HepG2 (cell line): Measurements from ENCODE around the gene LGALS3. TPM values are rescaled to one million over a fixed set of nuclear protein-coding genes. Genes with fewer than 3 reads are reported as not detected.
A peak's percentile ranks its signal among the peaks of the same experiment; 100 is the strongest.

Source experiments
- AKAP8 ChIP-seq: sonication (generic); formaldehyde crosslinking; IDR thresholded peaks from 2 replicates; pipeline ENCODE4 v1.5.1; 2020; ENCODE audit warnings: mild to moderate bottlenecking, missing genetic modification reagents
- MTF1 ChIP-seq: sonication (generic); formaldehyde crosslinking; IDR thresholded peaks from 2 replicates; pipeline ENCODE4 v1.5.0; 2020; ENCODE audit warnings: missing genetic modification reagents
- NCOA2 ChIP-seq: sonication (generic); formaldehyde crosslinking; IDR thresholded peaks from 2 replicates; pipeline ENCODE4 v1.8.0; 2022; ENCODE audit warnings: inconsistent platforms
- PITX1 ChIP-seq: sonication (generic); formaldehyde crosslinking; IDR thresholded peaks from 2 replicates; pipeline ENCODE4 v1.5.1; 2020; ENCODE audit warnings: mild to moderate bottlenecking, missing genetic modification reagents
- PTBP1 ChIP-seq: fragments of 200-400 bp; formaldehyde crosslinking; IDR thresholded peaks from 2 replicates; pipeline ENCODE4 v1.6.1; 2018; ENCODE audit warnings: low read length, low read depth; ENCODE audit not compliant: poor library complexity, severe bottlenecking
- RXRA ChIP-seq: sonication (generic); formaldehyde crosslinking; IDR thresholded peaks from 2 replicates; pipeline ENCODE4 v1.5.1; 2020; ENCODE audit warnings: missing genetic modification reagents
- SKI ChIP-seq: fragments of 450-650 bp; IDR thresholded peaks from one replicate; pipeline ENCODE4 v1.6.1; 2018; ENCODE audit warnings: mild to moderate bottlenecking; ENCODE audit not compliant: partially characterized antibody
- TAF1 ChIP-seq: sonication (generic); formaldehyde crosslinking; IDR thresholded peaks from 2 replicates; pipeline ENCODE4 v1.4.0; 2020; ENCODE audit warnings: missing genetic modification reagents
- TEAD3 ChIP-seq: optimal IDR thresholded peaks from 2 replicates; pipeline ENCODE3; 2016; ENCODE audit warnings: borderline replicate concordance
- ZBTB38 ChIP-seq: sonication (generic); formaldehyde crosslinking; IDR thresholded peaks from 2 replicates; pipeline ENCODE4 v1.5.1; 2020; ENCODE audit warnings: mild to moderate bottlenecking, missing genetic modification reagents
- ZIK1 ChIP-seq: sonication (generic); formaldehyde crosslinking; IDR thresholded peaks from 2 replicates; pipeline ENCODE4 v1.5.0; 2020; ENCODE audit warnings: mild to moderate bottlenecking, low read depth, missing genetic modification reagents, borderline replicate concordance
- ZNF20 ChIP-seq: sonication (generic); formaldehyde crosslinking; IDR thresholded peaks from 2 replicates; pipeline ENCODE4 v1.4.0; 2020; ENCODE audit warnings: mild to moderate bottlenecking, moderate library complexity, missing genetic modification reagents
- ZNF234 ChIP-seq: sonication (generic); formaldehyde crosslinking; conservative IDR thresholded peaks from 2 replicates; pipeline ENCODE4 v1.5.1; 2020; ENCODE audit warnings: mild to moderate bottlenecking, missing genetic modification reagents
- ZNF446 ChIP-seq: sonication (generic); formaldehyde crosslinking; IDR thresholded peaks from 2 replicates; pipeline ENCODE4 v1.5.0; 2020; ENCODE audit warnings: mild to moderate bottlenecking, missing genetic modification reagents
- ZNF451 ChIP-seq: sonication (generic); formaldehyde crosslinking; IDR thresholded peaks from 2 replicates; pipeline ENCODE4 v1.5.0; 2020; ENCODE audit warnings: mild to moderate bottlenecking, missing genetic modification reagents
- ZNF570 ChIP-seq: sonication (generic); formaldehyde crosslinking; IDR thresholded peaks from 2 replicates; pipeline ENCODE4 v1.4.0; 2020; ENCODE audit warnings: mild to moderate bottlenecking, missing genetic modification reagents, borderline replicate concordance
- ZNF776 ChIP-seq: sonication (generic); formaldehyde crosslinking; IDR thresholded peaks from 2 replicates; pipeline ENCODE4 v1.4.0; 2020; ENCODE audit warnings: mild to moderate bottlenecking, missing genetic modification reagents
- ZNF891 ChIP-seq: sonication (generic); formaldehyde crosslinking; IDR thresholded peaks from 2 replicates; pipeline ENCODE4 v1.5.0; 2020; ENCODE audit warnings: mild to moderate bottlenecking, missing genetic modification reagents
- ZSCAN12 ChIP-seq: sonication (generic); formaldehyde crosslinking; IDR thresholded peaks from 2 replicates; pipeline ENCODE4 v1.9.0; 2021; ENCODE audit warnings: mild to moderate bottlenecking, missing genetic modification reagents
- ZZZ3 ChIP-seq: sonication (generic); formaldehyde crosslinking; IDR thresholded peaks from 2 replicates; pipeline ENCODE4 v1.4.0; 2020; ENCODE audit warnings: missing genetic modification reagents, mild to moderate bottlenecking, borderline replicate concordance
- polyA plus RNA-seq, 8 experiments: library from polyadenylated mRNA; depleted of rRNA in 3 of 8; stranded (reverse) in 7 of 8; unstranded in 1 of 8; fragments of >200 nt; fragmentation: Illumina TruSeq in 4 of 8; extraction: Trizol in 4 of 8; gene quantifications; 2 replicates each; pipeline versions ENCODE4 v1.2.1 to v1.2.3, GENCODE V29; 2011 to 2016; ENCODE audit warnings: low read depth in 4 of 8, missing spikeins in 1 of 8, mixed read lengths in 1 of 8; ENCODE audit not compliant: insufficient read depth in 1 of 8
- total RNA-seq, 5 experiments: library from RNA; depleted of rRNA; stranded (reverse); fragments of >200 nt; fragmentation: Illumina TruSeq; extraction: Trizol; gene quantifications; 2 replicates each; pipeline ENCODE4 v1.2.3, GENCODE V29; 2016; ENCODE audit warnings: low read depth in 1 of 5
- TF ChIP-seq, protein P1 (sequence below): sonication (generic); formaldehyde crosslinking; IDR thresholded peaks from 2 replicates; pipeline ENCODE4; 2020; ENCODE audit warnings: missing genetic modification reagents, mild to moderate bottlenecking, borderline replicate concordance
- TF ChIP-seq, protein P2 (sequence below): IDR thresholded peaks from 2 replicates; pipeline ENCODE4 v1.6.1; 2018; ENCODE audit warnings: missing genetic modification reagents
- TF ChIP-seq, protein P3 (sequence below): sonication (generic); formaldehyde crosslinking; IDR thresholded peaks from 2 replicates; pipeline ENCODE4 v1.5.0; 2020; ENCODE audit warnings: mild to moderate bottlenecking, missing genetic modification reagents
- TF ChIP-seq, protein P4 (sequence below): sonication (generic); formaldehyde crosslinking; IDR thresholded peaks from 2 replicates; pipeline ENCODE4 v1.8.1; 2023; ENCODE audit warnings: mild to moderate bottlenecking, missing genetic modification reagents, borderline replicate concordance

Gene LGALS3
- total and polyA plus RNA-seq, 2 of the 13 experiments (the other 11 are each of a cell fraction or from before 2014, with no cell fraction given), result 5.0 to 97.4 TPM

DNA sequence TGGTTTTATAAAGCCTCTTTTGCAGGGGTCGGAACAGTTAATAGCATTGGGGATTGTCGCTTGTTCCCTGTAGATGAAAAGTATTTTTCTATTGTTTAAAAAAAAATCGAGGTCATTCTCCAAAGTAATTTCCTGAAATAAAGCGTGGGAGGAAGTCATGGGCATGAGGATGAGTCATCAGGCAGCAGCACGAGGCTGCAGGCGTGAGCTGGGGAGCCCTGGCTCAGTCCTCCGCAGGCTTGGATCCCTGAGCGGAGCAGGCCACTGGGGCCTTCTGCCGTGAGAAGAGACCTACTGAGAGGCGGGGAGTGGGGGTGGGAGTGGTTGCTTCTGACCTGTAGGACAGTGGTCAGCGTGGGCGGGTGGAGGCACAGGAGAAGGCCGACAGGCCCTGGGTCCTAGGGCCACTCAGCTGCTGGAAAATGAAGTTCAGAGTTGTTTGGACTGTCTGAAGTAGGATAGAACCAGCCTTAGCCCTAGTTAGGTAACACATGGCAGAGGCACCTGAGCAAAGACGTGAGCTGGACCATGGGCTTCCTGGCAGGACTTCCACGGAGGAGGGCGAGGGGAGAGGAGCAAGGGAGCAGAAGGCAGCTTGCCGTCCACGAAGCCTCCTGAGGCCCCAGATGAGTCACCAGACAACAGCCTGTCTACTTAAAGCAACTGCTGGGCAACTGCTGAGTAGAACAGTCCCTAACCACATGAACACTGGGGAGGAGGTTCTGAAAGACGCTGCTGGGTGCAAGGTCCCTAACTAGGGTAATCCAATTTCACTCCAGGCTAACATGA, 21.1 kb upstream of the LGALS3 start (continued):
- TF ChIP-seq, protein P1, sequence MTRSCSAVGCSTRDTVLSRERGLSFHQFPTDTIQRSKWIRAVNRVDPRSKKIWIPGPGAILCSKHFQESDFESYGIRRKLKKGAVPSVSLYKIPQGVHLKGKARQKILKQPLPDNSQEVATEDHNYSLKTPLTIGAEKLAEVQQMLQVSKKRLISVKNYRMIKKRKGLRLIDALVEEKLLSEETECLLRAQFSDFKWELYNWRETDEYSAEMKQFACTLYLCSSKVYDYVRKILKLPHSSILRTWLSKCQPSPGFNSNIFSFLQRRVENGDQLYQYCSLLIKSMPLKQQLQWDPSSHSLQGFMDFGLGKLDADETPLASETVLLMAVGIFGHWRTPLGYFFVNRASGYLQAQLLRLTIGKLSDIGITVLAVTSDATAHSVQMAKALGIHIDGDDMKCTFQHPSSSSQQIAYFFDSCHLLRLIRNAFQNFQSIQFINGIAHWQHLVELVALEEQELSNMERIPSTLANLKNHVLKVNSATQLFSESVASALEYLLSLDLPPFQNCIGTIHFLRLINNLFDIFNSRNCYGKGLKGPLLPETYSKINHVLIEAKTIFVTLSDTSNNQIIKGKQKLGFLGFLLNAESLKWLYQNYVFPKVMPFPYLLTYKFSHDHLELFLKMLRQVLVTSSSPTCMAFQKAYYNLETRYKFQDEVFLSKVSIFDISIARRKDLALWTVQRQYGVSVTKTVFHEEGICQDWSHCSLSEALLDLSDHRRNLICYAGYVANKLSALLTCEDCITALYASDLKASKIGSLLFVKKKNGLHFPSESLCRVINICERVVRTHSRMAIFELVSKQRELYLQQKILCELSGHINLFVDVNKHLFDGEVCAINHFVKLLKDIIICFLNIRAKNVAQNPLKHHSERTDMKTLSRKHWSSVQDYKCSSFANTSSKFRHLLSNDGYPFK (CRISPR knock-in tag), result peak; percentile 78
- TF ChIP-seq PITX1 (CRISPR knock-in tag) (0 out of 2 replicates have a peak, but pooled peaks have one; percentile 21), ZNF234 (CRISPR knock-in tag) (no peak), ZZZ3 (CRISPR knock-in tag) (0 out of 2 replicates have a peak, but pooled peaks have one; percentile 45), ZIK1 (CRISPR knock-in tag) (no peak; the same call in 1 of the 2 replicates), ZNF776 (CRISPR knock-in tag) (peak; percentile 74; the same call in 1 of the 2 replicates), ZNF446 (CRISPR knock-in tag) (no peak), ZBTB38 (peak; percentile 74), SKI (peak; percentile 33), ZSCAN12 (CRISPR knock-in tag) (peak; percentile 89; the same call in 1 of the 2 replicates), MTF1 (CRISPR knock-in tag) (peak; percentile 75), ZNF451 (CRISPR knock-in tag) (peak; percentile 84), AKAP8 (CRISPR knock-in tag) (0 out of 2 replicates have a peak, but pooled peaks have one; percentile 8), ZNF570 (CRISPR knock-in tag) (no peak), NCOA2 (CRISPR knock-in tag) (peak; percentile 66), TAF1 (CRISPR knock-in tag) (peak; percentile 65; the same call in 1 of the 2 replicates), PTBP1 (peak; percentile 40), TEAD3 (peak; percentile 68), RXRA (CRISPR knock-in tag) (peak; percentile 69; the same call in 1 of the 2 replicates), ZNF20 (CRISPR knock-in tag) (no peak), ZNF891 (CRISPR knock-in tag) (0 out of 2 replicates have a peak, but pooled peaks have one; percentile 63)
- TF ChIP-seq, protein P2, sequence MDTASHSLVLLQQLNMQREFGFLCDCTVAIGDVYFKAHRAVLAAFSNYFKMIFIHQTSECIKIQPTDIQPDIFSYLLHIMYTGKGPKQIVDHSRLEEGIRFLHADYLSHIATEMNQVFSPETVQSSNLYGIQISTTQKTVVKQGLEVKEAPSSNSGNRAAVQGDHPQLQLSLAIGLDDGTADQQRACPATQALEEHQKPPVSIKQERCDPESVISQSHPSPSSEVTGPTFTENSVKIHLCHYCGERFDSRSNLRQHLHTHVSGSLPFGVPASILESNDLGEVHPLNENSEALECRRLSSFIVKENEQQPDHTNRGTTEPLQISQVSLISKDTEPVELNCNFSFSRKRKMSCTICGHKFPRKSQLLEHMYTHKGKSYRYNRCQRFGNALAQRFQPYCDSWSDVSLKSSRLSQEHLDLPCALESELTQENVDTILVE (CRISPR knock-in tag), result peak; percentile 60; the same call in 1 of the 2 replicates
- TF ChIP-seq, protein P3, sequence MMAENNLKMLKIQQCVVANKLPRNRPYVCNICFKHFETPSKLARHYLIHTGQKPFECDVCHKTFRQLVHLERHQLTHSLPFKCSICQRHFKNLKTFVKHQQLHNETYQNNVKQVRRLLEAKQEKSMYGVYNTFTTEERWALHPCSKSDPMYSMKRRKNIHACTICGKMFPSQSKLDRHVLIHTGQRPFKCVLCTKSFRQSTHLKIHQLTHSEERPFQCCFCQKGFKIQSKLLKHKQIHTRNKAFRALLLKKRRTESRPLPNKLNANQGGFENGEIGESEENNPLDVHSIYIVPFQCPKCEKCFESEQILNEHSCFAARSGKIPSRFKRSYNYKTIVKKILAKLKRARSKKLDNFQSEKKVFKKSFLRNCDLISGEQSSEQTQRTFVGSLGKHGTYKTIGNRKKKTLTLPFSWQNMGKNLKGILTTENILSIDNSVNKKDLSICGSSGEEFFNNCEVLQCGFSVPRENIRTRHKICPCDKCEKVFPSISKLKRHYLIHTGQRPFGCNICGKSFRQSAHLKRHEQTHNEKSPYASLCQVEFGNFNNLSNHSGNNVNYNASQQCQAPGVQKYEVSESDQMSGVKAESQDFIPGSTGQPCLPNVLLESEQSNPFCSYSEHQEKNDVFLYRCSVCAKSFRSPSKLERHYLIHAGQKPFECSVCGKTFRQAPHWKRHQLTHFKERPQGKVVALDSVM, result peak; percentile 75
- TF ChIP-seq, protein P4, sequence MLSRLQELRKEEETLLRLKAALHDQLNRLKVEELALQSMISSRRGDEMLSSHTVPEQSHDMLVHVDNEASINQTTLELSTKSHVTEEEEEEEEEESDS, result peak; percentile 64; the same call in 1 of the 2 replicates
